Mammary epithelial cell (primary cell): Measurements from ENCODE around the gene TSSK3.

ENCODE experiments used
- EZH2 ChIP-seq: IDR thresholded peaks from 2 replicates; pipeline ENCODE4 v1.6.1; 2012; ENCODE audit warnings: low read length, inconsistent platforms, borderline replicate concordance
- TF ChIP-seq, protein P1 (sequence below), 2 donors: IDR thresholded peaks in 1 of 2; conservative IDR thresholded peaks in 1 of 2; 2 replicates each; pipeline ENCODE4 v1.5.1; 2011 to 2012; ENCODE audit warnings: inconsistent platforms in 2 of 2, low read length in 2 of 2, mild to moderate bottlenecking in 2 of 2, control low read depth in 1 of 2, low read depth in 1 of 2; ENCODE audit not compliant: insufficient read depth in 1 of 2; ENCODE audit errors: extremely low read depth in 1 of 2

DNA sequence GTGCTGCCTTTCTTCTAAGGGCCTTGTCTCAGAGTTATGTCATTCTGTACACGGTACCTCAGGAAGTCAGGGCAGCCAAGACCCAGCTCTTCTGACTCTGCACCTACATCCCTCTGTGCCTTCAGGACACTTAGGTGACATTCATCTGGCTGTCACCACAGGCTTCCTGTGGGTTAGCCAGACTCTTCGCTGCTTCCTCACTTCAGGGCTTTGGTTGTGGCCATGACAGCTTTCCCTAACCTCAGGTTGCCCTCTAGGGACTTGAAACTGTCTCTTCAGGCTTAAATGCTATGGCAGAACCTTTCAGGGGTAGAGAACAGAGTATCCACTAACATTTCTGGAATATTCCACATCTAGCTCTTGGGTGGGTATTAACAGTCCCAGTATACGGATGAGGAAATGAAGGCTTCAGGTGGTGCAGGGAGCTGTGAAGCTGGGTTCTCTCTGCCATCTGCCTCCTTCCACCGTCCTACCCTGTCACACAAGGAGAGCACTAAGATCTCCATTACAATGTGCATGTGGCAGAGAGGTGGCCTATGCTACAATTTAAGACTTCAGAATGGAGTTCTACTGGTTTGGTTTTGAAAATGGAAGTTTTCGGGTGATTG, 9.9 kb downstream of the TSSK3 start:
- TF ChIP-seq, protein P1, sequence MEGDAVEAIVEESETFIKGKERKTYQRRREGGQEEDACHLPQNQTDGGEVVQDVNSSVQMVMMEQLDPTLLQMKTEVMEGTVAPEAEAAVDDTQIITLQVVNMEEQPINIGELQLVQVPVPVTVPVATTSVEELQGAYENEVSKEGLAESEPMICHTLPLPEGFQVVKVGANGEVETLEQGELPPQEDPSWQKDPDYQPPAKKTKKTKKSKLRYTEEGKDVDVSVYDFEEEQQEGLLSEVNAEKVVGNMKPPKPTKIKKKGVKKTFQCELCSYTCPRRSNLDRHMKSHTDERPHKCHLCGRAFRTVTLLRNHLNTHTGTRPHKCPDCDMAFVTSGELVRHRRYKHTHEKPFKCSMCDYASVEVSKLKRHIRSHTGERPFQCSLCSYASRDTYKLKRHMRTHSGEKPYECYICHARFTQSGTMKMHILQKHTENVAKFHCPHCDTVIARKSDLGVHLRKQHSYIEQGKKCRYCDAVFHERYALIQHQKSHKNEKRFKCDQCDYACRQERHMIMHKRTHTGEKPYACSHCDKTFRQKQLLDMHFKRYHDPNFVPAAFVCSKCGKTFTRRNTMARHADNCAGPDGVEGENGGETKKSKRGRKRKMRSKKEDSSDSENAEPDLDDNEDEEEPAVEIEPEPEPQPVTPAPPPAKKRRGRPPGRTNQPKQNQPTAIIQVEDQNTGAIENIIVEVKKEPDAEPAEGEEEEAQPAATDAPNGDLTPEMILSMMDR (conservative IDR thresholded peaks at IDR 0.05 in 1 of 2, IDR thresholded peaks at IDR 0.05 in 1 of 2; ENCODE audit: extremely low read depth in 1 of 2, insufficient read depth in 1 of 2, low read depth in 1 of 2, low read length in 2 of 2): no peak
- TF ChIP-seq EZH2: no peak
